ENCODE results near the gene CD300LG. TPM values are rescaled to one million over a fixed set of nuclear protein-coding genes. Genes with fewer than 3 reads are reported as not detected.
"Not testable (repeated sequence)": the region's sequence is repeated elsewhere in the genome, so short reads cannot be mapped to it uniquely, and the experiment has no call there.

The CD300LG gene
- total and polyA plus RNA-seq, 7 donors, result 5.4 to 21.7 (median 10.9) TPM

DNA sequence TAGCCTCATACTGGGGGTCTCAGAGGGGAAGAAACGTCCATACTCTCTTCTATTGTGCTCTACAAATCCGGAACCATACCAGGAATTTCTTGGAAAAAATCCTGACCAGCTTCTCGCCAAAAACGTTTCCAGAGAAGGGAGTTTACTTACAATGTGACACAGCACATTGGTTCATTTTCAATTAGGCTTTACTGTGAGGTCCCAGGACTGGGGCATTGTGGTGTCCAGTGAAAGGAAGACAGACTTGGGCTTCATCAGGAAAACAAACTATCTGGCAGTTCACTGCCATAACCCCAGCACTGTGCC, 45.6 kb downstream of the CD300LG start:
- intact Hi-C loops (cut with DNase I), result no loop called here
- Histone ChIP-seq H3K36me3 (ENCODE audit: insufficient read depth in 1 of 2, low read depth in 1 of 2) (no peaks in the 10 kb centered on the region), H3K9me3 (no peaks in the 10 kb centered on the region), H3K4me1 (no peaks in the 10 kb centered on the region), H3K27ac (no peak overlapping the region), H3K4me3 (no peak overlapping the region), H3K27me3 (ENCODE audit: insufficient read depth in 3 of 3, low read length in 2 of 3) (peaks cover 0 to 7% (median 0%) of the 10 kb centered on the region in 3 donors)
- TF ChIP-seq, protein P1, sequence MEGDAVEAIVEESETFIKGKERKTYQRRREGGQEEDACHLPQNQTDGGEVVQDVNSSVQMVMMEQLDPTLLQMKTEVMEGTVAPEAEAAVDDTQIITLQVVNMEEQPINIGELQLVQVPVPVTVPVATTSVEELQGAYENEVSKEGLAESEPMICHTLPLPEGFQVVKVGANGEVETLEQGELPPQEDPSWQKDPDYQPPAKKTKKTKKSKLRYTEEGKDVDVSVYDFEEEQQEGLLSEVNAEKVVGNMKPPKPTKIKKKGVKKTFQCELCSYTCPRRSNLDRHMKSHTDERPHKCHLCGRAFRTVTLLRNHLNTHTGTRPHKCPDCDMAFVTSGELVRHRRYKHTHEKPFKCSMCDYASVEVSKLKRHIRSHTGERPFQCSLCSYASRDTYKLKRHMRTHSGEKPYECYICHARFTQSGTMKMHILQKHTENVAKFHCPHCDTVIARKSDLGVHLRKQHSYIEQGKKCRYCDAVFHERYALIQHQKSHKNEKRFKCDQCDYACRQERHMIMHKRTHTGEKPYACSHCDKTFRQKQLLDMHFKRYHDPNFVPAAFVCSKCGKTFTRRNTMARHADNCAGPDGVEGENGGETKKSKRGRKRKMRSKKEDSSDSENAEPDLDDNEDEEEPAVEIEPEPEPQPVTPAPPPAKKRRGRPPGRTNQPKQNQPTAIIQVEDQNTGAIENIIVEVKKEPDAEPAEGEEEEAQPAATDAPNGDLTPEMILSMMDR (IDR thresholded peaks at IDR 0.05), result no peak
- WGBS, 3 donors, result 28 to 32% (median 29%) methylated on average over 4 of the region's 4 CpGs
- ATAC-seq (no peak), DNase-seq (no peak)

DNA sequence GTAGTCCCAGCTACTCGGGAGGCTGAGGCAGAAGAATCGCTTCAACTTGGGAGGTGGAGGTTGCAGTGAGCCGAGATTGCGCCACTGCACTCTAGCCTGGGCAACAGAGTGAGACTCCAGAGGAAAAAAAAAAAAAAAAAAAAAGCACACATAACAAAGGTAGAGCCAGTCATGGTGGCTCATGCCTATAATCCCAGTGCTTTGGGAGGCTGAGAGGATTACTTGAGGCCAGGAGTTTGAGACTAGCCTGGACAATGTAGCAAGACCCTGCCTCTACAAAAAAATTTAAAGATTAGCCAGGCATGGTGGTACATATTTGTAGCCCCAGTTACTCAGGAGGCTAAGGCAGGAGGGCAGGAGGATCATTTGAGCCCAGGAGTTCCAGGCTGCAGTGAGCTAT, 47.5 kb downstream of the CD300LG start:
- H3K36me3 ChIP-seq (ENCODE audit: insufficient read depth in 1 of 2, low read depth in 1 of 2); H3K9me3 ChIP-seq; H3K27me3 ChIP-seq (ENCODE audit: insufficient read depth in 3 of 3, low read length in 2 of 3); H3K4me1 ChIP-seq; DNase-seq; H3K4me3 ChIP-seq; H3K27ac ChIP-seq; intact Hi-C loops (cut with DNase I); ATAC-seq: not testable (repeated sequence)
- 83 to 96% (median 88%) methylated on average over 4 of the region's 4 CpGs for WGBS, 3 donors

DNA sequence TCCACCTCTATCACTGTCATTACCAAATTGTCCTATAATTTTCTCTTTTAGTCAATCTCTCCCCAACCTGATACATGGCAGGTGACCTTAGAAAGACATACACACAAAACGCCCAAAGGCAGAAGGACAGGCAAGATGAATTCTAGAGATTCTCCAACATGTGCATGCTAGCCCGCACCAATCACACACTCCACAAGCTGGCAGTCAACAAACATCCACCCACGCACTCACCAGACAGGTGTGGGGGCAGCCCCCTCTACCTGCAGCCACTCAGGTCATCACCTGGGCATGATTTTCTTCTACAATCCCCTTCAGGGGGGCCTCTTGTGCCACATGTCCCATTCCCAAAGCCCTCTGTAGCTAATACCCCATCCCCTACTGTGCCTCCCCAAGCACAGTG, 50.9 kb downstream of the CD300LG start:
- intact Hi-C loops (cut with DNase I), result no loop called here
- H3K36me3 ChIP-seq (ENCODE audit: insufficient read depth in 1 of 2, low read depth in 1 of 2), result no peaks in the 10 kb centered on the region
- TF ChIP-seq, protein P1 (IDR thresholded peaks at IDR 0.05), result no peak
- no peak overlapping the region for H3K27ac ChIP-seq
- peaks cover 3% of the 10 kb centered on the region for H3K4me1 ChIP-seq
- peaks cover 0 to 7% (median 0%) of the 10 kb centered on the region in 3 donors for H3K27me3 ChIP-seq (ENCODE audit: insufficient read depth in 3 of 3, low read length in 2 of 3)
- DNase-seq (no peak), ATAC-seq (no peak)
- H3K9me3 ChIP-seq, result no peaks in the 10 kb centered on the region
- no peak overlapping the region for H3K4me3 ChIP-seq
- 88 to 97% (median 91%) methylated on average over 3 of the region's 3 CpGs for WGBS, 3 donors

DNA sequence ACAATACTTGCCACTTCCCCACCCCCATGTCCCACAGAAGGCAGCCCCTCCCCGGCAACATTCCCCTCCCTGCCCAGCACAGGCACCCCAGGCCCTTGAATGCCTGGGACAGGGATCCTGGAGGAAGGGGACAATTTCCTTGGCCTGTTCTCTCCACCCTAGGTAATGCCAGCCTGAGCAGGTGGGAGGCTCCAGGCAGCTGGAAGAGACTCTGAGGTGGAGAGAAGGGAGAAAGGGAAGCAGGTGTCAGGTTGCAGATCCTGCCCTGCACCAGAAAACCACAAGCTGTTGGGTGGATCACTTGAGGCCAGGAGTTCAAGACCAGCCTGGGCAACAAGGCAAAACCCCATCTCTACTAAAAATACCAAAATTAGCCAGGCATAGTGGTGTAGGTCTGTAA, 51.5 kb downstream of the CD300LG start:
- H3K27me3 ChIP-seq (ENCODE audit: insufficient read depth in 3 of 3, low read length in 2 of 3), result peaks cover 0 to 7% (median 0%) of the 10 kb centered on the region in 3 donors
- peaks cover 3% of the 10 kb centered on the region for H3K4me1 ChIP-seq
- intact Hi-C loops (cut with DNase I), result no loop called here
- H3K4me3 ChIP-seq, result no peak overlapping the region
- no peaks in the 10 kb centered on the region for H3K36me3 ChIP-seq (ENCODE audit: insufficient read depth in 1 of 2, low read depth in 1 of 2)
- WGBS, 3 donors, result 58 to 75% (median 65%) methylated on average over 1 of the region's 1 CpG
- ATAC-seq (no peak), DNase-seq (no peak)
- H3K27ac ChIP-seq, result no peak overlapping the region
- H3K9me3 ChIP-seq, result no peaks in the 10 kb centered on the region
- TF ChIP-seq, protein P1 (IDR thresholded peaks at IDR 0.05), result no peak

DNA sequence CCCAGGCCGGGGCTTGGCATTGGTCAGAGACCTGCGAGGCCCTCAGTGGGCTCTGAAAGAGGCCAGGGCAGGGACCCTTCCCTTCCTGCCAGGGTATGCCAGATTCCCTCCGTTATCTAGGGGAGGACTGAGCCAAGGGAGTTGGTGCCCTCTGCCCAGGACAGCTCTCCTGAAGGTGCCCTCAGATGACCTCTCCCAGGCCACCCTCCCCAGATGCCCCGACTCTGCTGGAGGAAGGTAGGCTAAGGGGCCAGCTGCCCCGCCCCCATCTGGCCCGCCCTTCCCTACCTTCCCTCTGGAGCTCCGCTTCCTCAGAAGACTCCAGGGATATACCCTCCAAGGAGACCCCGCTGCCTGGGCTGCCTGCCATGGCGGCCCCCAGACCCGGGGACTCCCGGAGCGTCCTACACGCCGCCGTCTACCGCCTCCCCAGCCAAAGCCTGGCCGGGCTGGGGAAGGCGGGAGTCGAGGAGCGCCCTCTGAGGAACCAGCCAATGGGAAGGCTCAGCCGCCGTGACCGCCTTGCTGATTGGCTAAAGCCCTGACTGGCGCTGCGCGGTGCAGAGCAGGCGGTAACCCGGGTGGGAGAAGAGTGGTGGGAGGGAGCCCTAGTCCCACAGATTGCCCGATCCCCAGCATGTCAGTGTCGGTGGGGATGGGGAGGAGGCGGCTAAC, 53.3 kb downstream of the CD300LG start:
- peak overlapping the region; percentile 65 for H3K4me3 ChIP-seq
- H3K36me3 ChIP-seq (ENCODE audit: insufficient read depth in 1 of 2, low read depth in 1 of 2), result no peaks in the 10 kb centered on the region
- TF ChIP-seq, protein P1 (IDR thresholded peaks at IDR 0.05), result no peak

More for the DNA sequence above, 53.3 kb downstream of the CD300LG start:
- 1 to 2% (median 1%) methylated on average over 31 of the region's 31 CpGs for WGBS, 3 donors
- H3K9me3 ChIP-seq, result no peaks in the 10 kb centered on the region
- peaks cover 0 to 24% (median 0%) of the 10 kb centered on the region in 3 donors for H3K27me3 ChIP-seq (ENCODE audit: insufficient read depth in 3 of 3, low read length in 2 of 3)
- ATAC-seq (peak; percentile 96 to 100 (median 98)), DNase-seq (peak; percentile 86 to 91)
- intact Hi-C loops (cut with DNase I), result no loop called here
- peaks cover 3% of the 10 kb centered on the region for H3K4me1 ChIP-seq
- no peak overlapping the region for H3K27ac ChIP-seq

All from psoas muscle (tissue), 8 donors.